HL-60 (cell line): Measurements from ENCODE around the gene PRB3.

Experiments
- DNase-seq, 2 experiments: peaks; one replicate each; pipeline ENCODE4 v3.0.0-alpha.2; 2010 to 2020; ENCODE audit warnings: low read depth in 1 of 2, low spot score in 1 of 2
- H3K27ac ChIP-seq: fragments of 250-450 bp; sonication (Bioruptor Pico); replicated peaks from 2 replicates; pipeline ENCODE4 v1.5.1; 2020; ENCODE audit warnings: mild to moderate bottlenecking, moderate library complexity
- H3K27me3 ChIP-seq: fragments of 250-450 bp; sonication (Bioruptor Pico); 2 replicates; pipeline ENCODE4 v1.5.1; 2021; ENCODE audit warnings: mild to moderate bottlenecking, moderate library complexity; ENCODE audit not compliant: insufficient read depth, poor library complexity, severe bottlenecking
- H3K4me3 ChIP-seq: replicated peaks from 2 replicates; pipeline ENCODE4 v1.5.1; 2011; ENCODE audit warnings: mild to moderate bottlenecking, control low read depth, low read length; ENCODE audit not compliant: insufficient read depth
- GABPA ChIP-seq: IDR thresholded peaks from 2 replicates; pipeline ENCODE4 v1.6.1; 2012; ENCODE audit warnings: low read depth
- POLR2AphosphoS5 ChIP-seq: IDR thresholded peaks from 2 replicates; pipeline ENCODE4 v1.6.1; 2012; ENCODE audit warnings: low read depth
- SPI1 ChIP-seq: IDR thresholded peaks from 2 replicates; pipeline ENCODE4 v1.6.1; 2012; ENCODE audit warnings: low read depth, mild to moderate bottlenecking, borderline replicate concordance
- long read RNA-seq: library from polyadenylated mRNA; unstranded; transcript quantifications from one replicate; pipeline ENCODE4 v2.0.0, GENCODE V29; 2020
- TF ChIP-seq, protein P1 (sequence below): IDR thresholded peaks from one replicate; pipeline ENCODE4 v1.5.1; 2011; ENCODE audit warnings: low read length, control low read depth, inconsistent platforms; ENCODE audit not compliant: insufficient read depth
- TF ChIP-seq, protein P2 (sequence below): IDR thresholded peaks from 2 replicates; pipeline ENCODE4 v1.6.1; 2012; ENCODE audit warnings: low read depth; ENCODE audit not compliant: insufficient replicate concordance

PRB3 gene
- long read RNA-seq, result 0 reads

DNA sequence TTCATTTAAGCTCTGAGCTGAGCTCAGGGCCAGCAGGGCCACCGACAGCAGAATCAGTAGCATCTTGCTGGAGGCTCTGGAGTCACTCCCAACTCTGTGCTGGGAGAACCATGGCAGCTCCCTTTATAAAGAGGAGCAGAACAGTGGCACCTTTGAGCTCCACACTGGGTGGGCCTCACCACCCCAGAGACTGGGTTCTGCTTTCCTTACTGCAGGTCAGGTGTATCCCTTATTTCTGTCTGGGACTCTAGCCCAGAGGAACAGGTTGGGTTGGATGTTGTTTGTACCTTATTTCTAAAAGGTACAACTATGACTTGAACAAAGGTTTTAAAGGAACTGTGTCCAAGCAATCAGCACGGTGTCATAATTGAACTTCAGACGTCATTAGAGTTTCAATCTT, at the start of gene PRB3:
PRB3 (minus strand) TSS at position 101 of the 400 bp plus-strand sequence; CDS start at position 63, 38 bp downstream.
- TF ChIP-seq GABPA (no peak), POLR2AphosphoS5 (no peak), SPI1 (no peak)
- TF ChIP-seq, protein P1, sequence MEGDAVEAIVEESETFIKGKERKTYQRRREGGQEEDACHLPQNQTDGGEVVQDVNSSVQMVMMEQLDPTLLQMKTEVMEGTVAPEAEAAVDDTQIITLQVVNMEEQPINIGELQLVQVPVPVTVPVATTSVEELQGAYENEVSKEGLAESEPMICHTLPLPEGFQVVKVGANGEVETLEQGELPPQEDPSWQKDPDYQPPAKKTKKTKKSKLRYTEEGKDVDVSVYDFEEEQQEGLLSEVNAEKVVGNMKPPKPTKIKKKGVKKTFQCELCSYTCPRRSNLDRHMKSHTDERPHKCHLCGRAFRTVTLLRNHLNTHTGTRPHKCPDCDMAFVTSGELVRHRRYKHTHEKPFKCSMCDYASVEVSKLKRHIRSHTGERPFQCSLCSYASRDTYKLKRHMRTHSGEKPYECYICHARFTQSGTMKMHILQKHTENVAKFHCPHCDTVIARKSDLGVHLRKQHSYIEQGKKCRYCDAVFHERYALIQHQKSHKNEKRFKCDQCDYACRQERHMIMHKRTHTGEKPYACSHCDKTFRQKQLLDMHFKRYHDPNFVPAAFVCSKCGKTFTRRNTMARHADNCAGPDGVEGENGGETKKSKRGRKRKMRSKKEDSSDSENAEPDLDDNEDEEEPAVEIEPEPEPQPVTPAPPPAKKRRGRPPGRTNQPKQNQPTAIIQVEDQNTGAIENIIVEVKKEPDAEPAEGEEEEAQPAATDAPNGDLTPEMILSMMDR, result no peak
- TF ChIP-seq, protein P2, sequence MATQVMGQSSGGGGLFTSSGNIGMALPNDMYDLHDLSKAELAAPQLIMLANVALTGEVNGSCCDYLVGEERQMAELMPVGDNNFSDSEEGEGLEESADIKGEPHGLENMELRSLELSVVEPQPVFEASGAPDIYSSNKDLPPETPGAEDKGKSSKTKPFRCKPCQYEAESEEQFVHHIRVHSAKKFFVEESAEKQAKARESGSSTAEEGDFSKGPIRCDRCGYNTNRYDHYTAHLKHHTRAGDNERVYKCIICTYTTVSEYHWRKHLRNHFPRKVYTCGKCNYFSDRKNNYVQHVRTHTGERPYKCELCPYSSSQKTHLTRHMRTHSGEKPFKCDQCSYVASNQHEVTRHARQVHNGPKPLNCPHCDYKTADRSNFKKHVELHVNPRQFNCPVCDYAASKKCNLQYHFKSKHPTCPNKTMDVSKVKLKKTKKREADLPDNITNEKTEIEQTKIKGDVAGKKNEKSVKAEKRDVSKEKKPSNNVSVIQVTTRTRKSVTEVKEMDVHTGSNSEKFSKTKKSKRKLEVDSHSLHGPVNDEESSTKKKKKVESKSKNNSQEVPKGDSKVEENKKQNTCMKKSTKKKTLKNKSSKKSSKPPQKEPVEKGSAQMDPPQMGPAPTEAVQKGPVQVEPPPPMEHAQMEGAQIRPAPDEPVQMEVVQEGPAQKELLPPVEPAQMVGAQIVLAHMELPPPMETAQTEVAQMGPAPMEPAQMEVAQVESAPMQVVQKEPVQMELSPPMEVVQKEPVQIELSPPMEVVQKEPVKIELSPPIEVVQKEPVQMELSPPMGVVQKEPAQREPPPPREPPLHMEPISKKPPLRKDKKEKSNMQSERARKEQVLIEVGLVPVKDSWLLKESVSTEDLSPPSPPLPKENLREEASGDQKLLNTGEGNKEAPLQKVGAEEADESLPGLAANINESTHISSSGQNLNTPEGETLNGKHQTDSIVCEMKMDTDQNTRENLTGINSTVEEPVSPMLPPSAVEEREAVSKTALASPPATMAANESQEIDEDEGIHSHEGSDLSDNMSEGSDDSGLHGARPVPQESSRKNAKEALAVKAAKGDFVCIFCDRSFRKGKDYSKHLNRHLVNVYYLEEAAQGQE, result no peak
- DNase-seq, result no peak

DNA sequence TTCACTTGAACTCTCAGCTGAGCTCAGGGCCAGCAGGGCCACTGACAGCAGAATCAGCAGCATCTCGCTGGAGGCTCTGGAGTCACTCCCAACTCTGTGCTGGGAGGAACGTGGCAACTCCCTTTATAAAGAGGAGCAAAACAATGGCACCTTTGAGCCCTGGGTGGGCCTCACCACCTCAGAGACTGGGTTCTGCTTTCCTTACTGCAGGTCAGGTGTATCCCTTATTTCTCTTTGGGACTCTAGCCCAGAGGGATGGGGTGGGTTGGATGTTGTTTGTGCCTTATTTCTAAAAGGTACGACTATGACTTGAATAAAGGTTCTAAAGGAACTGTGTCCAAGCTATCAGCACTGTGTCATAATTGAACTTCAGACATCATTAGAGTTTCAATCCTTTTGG, 40.8 kb upstream of the PRB3 start, which contains the start of gene PRB4:
PRB4 (minus strand) TSS at position 101 of the 400 bp plus-strand sequence; CDS start at position 63, 38 bp downstream.
- H3K4me3 ChIP-seq, result no peak within 1 kb of the TSS
- no peak for DNase-seq
- H3K27me3 ChIP-seq, result no peaks in the 10 kb centered on the region
- TF ChIP-seq, protein P2, result no peak
- no peak for TF ChIP-seq GABPA
- TF ChIP-seq POLR2AphosphoS5, result no peak
- TF ChIP-seq, protein P1, result no peak
- TF ChIP-seq SPI1, result no peak
- no peak within 1 kb of the TSS for H3K27ac ChIP-seq

More for the DNA sequence above, at the start of gene PRB3:
- Histone ChIP-seq H3K27ac (no peak within 1 kb of the TSS), H3K4me3 (no peak within 1 kb of the TSS), H3K27me3 (no peaks in the 10 kb centered on the region)

DNA sequence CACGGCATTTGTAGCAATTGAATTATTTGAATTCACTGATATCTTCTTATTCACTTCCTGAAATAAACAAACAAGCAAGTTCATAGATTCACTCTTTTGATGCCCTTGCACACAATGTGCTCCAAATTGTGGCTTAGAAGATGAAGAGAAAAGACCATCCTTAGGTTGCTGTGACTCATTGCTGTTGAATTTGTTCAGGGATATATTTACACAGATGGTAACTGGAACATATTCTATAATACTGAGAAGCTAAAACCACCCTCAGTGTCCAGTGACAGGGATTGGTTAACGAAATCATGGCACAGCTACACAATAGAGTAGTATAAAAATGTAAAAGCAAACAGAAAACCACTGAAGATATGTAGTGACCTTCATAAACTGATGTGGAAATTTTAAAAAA, 37.6 kb upstream of the PRB3 start:
- DNase-seq, result no peak
- H3K27me3 ChIP-seq, result no peaks in the 10 kb centered on the region
- no peak for TF ChIP-seq SPI1
- TF ChIP-seq POLR2AphosphoS5, result no peak
- TF ChIP-seq, protein P1, result no peak
- TF ChIP-seq GABPA, result no peak
- TF ChIP-seq, protein P2, result no peak
- H3K4me3 ChIP-seq, result no peak overlapping the region
- no peak overlapping the region for H3K27ac ChIP-seq
